KMS-11 (cell line): ENCODE data around the gene PRKAG3.

ENCODE experiments used
- H2AFZ ChIP-seq: fragments of 200-600 bp; sonication (generic); 2 replicates; pipeline ENCODE4 v1.6.1; 2016; ENCODE audit warnings: antibody characterized with exemption, mixed run types, low read depth
- H3K27ac ChIP-seq: fragments of 200-600 bp; sonication (generic); 2 replicates; pipeline ENCODE4 v1.6.1; 2016; ENCODE audit warnings: mild to moderate bottlenecking, mixed run types
- H3K27me3 ChIP-seq: fragments of 200-600 bp; sonication (generic); 2 replicates; pipeline ENCODE4 v1.6.1; 2017; ENCODE audit warnings: mild to moderate bottlenecking, low read depth, mixed run types, moderate library complexity; ENCODE audit not compliant: insufficient read depth
- H3K36me3 ChIP-seq: fragments of 200-600 bp; sonication (generic); 2 replicates; pipeline ENCODE4 v1.6.1; 2017; ENCODE audit warnings: mild to moderate bottlenecking, mixed run types; ENCODE audit not compliant: insufficient read depth
- H3K4me1 ChIP-seq: fragments of 200-600 bp; sonication (generic); 2 replicates; pipeline ENCODE4 v1.6.1; 2016; ENCODE audit warnings: mild to moderate bottlenecking, low read depth, mixed run types; ENCODE audit not compliant: poor library complexity, severe bottlenecking
- H3K4me2 ChIP-seq: fragments of 200-600 bp; sonication (generic); 2 replicates; pipeline ENCODE4 v1.7.0; 2016; ENCODE audit warnings: mild to moderate bottlenecking, mixed run types
- H3K4me3 ChIP-seq: fragments of 200-600 bp; sonication (generic); IDR thresholded peaks from 2 replicates; pipeline ENCODE4 v1.6.1; 2017; ENCODE audit warnings: low read depth, low read length, mixed read lengths; ENCODE audit not compliant: insufficient read depth
- H3K79me2 ChIP-seq: fragments of 200-600 bp; sonication (generic); 2 replicates; pipeline ENCODE4 v1.6.1; 2016; ENCODE audit warnings: low read depth, mixed run types; ENCODE audit not compliant: insufficient read depth
- H3K9ac ChIP-seq: fragments of 200-600 bp; sonication (generic); 2 replicates; pipeline ENCODE4 v1.6.1; 2016; ENCODE audit warnings: mild to moderate bottlenecking, mixed run types
- H4K20me1 ChIP-seq: fragments of 200-600 bp; sonication (generic); 2 replicates; pipeline ENCODE4 v1.6.1; 2016; ENCODE audit warnings: mild to moderate bottlenecking, mixed run types; ENCODE audit not compliant: insufficient read depth
- CTCF ChIP-seq: fragments of 200-600 bp; sonication (generic); conservative IDR thresholded peaks from 2 replicates; pipeline ENCODE4 v1.6.1; 2017; ENCODE audit warnings: low read depth, mild to moderate bottlenecking, antibody characterized with exemption, low read length, moderate library complexity, mixed read lengths

The PRKAG3 gene

DNA sequence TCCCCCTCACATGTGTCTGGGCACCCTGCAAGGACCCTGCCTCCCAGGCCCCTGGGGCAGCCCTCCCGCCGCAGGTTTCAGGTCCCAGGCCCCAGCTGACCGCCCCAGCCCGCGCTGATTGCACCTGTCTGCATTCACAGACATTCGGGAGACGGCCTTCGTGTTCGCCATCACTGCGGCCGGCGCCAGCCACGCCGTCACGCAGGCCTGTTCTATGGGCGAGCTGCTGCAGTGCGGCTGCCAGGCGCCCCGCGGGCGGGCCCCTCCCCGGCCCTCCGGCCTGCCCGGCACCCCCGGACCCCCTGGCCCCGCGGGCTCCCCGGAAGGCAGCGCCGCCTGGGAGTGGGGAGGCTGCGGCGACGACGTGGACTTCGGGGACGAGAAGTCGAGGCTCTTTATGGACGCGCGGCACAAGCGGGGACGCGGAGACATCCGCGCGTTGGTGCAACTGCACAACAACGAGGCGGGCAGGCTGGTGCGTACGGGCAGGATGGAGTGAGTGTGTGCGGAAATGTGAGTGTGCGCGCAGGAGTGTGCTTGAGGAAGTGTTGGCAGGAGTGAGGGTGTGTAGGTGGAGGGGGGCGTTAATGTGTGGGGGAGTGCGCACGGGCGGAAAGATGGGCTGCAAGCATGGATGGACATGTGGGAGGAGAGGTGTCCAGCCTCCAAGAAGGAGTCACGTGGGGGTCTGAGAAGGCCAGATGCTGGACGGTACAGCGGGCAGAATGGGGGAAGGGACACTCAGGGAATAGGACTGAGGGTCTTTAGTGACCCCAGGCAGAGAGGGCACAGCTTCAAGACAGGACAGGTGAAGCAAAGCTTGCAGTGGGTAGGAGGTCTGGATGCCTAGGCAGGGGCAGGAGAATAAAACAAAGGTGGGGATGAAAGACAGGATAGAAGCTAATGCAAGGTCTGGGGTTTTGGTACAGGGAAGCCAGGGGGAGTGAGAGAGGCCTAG lies 40.0 kb upstream of the PRKAG3 start:
- Histone ChIP-seq H3K4me3 (no peak overlapping the region), H4K20me1 (no peaks in the 10 kb centered on the region), H3K36me3 (no peaks in the 10 kb centered on the region), H3K4me1 (peaks cover 4% of the 10 kb centered on the region), H3K4me2 (no peak overlapping the region), H3K27ac (no peak overlapping the region), H3K9ac (no peak overlapping the region), H3K27me3 (no peaks in the 10 kb centered on the region), H2AFZ (no peak overlapping the region), H3K79me2 (no peaks in the 10 kb centered on the region)
- TF ChIP-seq CTCF = no peak

DNA sequence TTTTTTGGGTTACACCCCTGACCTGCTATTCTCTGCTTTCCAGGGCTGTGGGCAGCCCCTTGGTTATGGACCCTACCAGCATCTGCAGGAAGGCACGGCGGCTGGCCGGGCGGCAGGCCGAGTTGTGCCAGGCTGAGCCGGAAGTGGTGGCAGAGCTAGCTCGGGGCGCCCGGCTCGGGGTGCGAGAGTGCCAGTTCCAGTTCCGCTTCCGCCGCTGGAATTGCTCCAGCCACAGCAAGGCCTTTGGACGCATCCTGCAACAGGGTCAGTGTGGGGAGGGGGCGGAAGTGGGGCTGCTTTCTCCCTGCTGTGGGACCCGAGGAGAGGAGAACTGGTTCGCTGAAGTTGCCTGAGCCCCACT lies 39.4 kb upstream of the PRKAG3 start:
- Histone ChIP-seq H3K4me2 (no peak overlapping the region), H2AFZ (no peak overlapping the region), H3K27me3 (no peaks in the 10 kb centered on the region), H3K27ac (no peak overlapping the region), H3K4me3 (no peak overlapping the region), H3K4me1 (no peaks in the 10 kb centered on the region), H3K79me2 (no peaks in the 10 kb centered on the region), H3K36me3 (no peaks in the 10 kb centered on the region), H4K20me1 (no peaks in the 10 kb centered on the region), H3K9ac (no peak overlapping the region)
- no peak for TF ChIP-seq CTCF

- no peak for TF ChIP-seq CTCF
- no peak overlapping the region for H2AFZ ChIP-seq
- no peaks in the 10 kb centered on the region for H3K79me2 ChIP-seq
- H3K36me3 ChIP-seq = no peaks in the 10 kb centered on the region
- no peaks in the 10 kb centered on the region for H4K20me1 ChIP-seq
- H3K9ac ChIP-seq = no peak overlapping the region
- H3K4me1 ChIP-seq = no peaks in the 10 kb centered on the region
- no peak overlapping the region for H3K4me2 ChIP-seq
- no peak overlapping the region for H3K4me3 ChIP-seq
- H3K27ac ChIP-seq = no peak overlapping the region
- peaks cover 3% of the 10 kb centered on the region; the same call in 1 of the 2 replicates for H3K27me3 ChIP-seq
These were observed 37.5 kb upstream of the PRKAG3 start for GRCh38 chr2:218869064-218869463.

- Histone ChIP-seq H3K4me1 (no peaks in the 10 kb centered on the region), H3K36me3 (no peaks in the 10 kb centered on the region), H3K4me3 (no peak overlapping the region), H4K20me1 (no peaks in the 10 kb centered on the region), H3K9ac (no peak overlapping the region), H3K4me2 (no peak overlapping the region), H3K27ac (no peak overlapping the region), H3K27me3 (peaks cover 3% of the 10 kb centered on the region; the same call in 1 of the 2 replicates), H3K79me2 (no peaks in the 10 kb centered on the region), H2AFZ (no peak overlapping the region)
- no peak for TF ChIP-seq CTCF
These were observed 36.3 kb upstream of the PRKAG3 start for GRCh38 chr2:218867900-218868299.
